CD14-positive monocyte (primary cell): Measurements from ENCODE around the gene CHAC2. TPM values are rescaled to one million over a fixed set of nuclear protein-coding genes. Genes with fewer than 3 reads are reported as not detected.
A peak's percentile ranks its signal among the peaks of the same experiment; 100 is the strongest.

Experiments used
- DNase-seq, 3 donors: peaks; one replicate each; pipeline ENCODE4 v3.0.0-alpha.2; 2011 to 2022
- H2AFZ ChIP-seq: 2 replicates; pipeline ENCODE4 v1.6.0; 2012; ENCODE audit warnings: mild to moderate bottlenecking, low read depth, low read length, inconsistent platforms; ENCODE audit not compliant: insufficient read depth, poor library complexity, severe bottlenecking
- H3K27ac ChIP-seq, 2 donors: 1 replicate in 1 of 2; 2 replicates in 1 of 2; pipeline ENCODE4 v1.5.1; 2012 to 2013; ENCODE audit warnings: low read length in 2 of 2, control low read depth in 1 of 2, inconsistent platforms in 1 of 2, low read depth in 1 of 2, mild to moderate bottlenecking in 1 of 2
- H3K27me3 ChIP-seq, 2 donors: one replicate each; pipeline versions ENCODE4 v1.6.0 to v1.6.1; 2011 to 2013; ENCODE audit warnings: low read length in 2 of 2; ENCODE audit not compliant: control insufficient read depth in 2 of 2, insufficient read depth in 2 of 2
- H3K36me3 ChIP-seq, 2 donors: replicated peaks in 1 of 2; 1 replicate in 1 of 2; 2 replicates in 1 of 2; pipeline versions ENCODE4 v1.5.1 to v1.6.1; 2012 to 2013; ENCODE audit warnings: low read length in 2 of 2, control low read depth in 1 of 2, inconsistent platforms in 1 of 2, mild to moderate bottlenecking in 1 of 2; ENCODE audit not compliant: insufficient read depth in 2 of 2, control insufficient read depth in 1 of 2
- H3K4me1 ChIP-seq, 2 donors: 1 replicate in 1 of 2; 2 replicates in 1 of 2; pipeline versions ENCODE4 v1.5.1 to v1.6.1; 2012 to 2013; ENCODE audit warnings: low read length in 2 of 2, control low read depth in 1 of 2, inconsistent platforms in 1 of 2, mild to moderate bottlenecking in 1 of 2, moderate library complexity in 1 of 2; ENCODE audit not compliant: insufficient read depth in 2 of 2, control insufficient read depth in 1 of 2
- H3K4me2 ChIP-seq: replicated peaks from 2 replicates; pipeline ENCODE3; 2012; ENCODE audit warnings: low read length, moderate library complexity, mild to moderate bottlenecking; ENCODE audit not compliant: poor library complexity, severe bottlenecking; ENCODE audit errors: extremely low read depth
- H3K4me3 ChIP-seq, 3 experiments: fragments of 200-600 bp in 1 of 3; sonication (generic) in 1 of 3; replicated peaks in 1 of 3; 1 replicate in 2 of 3; 2 replicates in 1 of 3; pipeline ENCODE4 v1.5.1; 2011 to 2013; ENCODE audit warnings: low read length in 3 of 3, mild to moderate bottlenecking in 3 of 3, control low read depth in 2 of 3, low read depth in 2 of 3, inconsistent platforms in 1 of 3, moderate library complexity in 1 of 3
- H3K79me2 ChIP-seq: 2 replicates; pipeline ENCODE4 v1.6.0; 2012; ENCODE audit warnings: mild to moderate bottlenecking, control low read depth, inconsistent platforms, low read length, moderate library complexity; ENCODE audit not compliant: insufficient read depth
- H3K9ac ChIP-seq: 2 replicates; pipeline ENCODE4 v1.6.0; 2017; ENCODE audit warnings: low read length, mild to moderate bottlenecking; ENCODE audit not compliant: insufficient read depth, poor library complexity, severe bottlenecking
- H3K9me3 ChIP-seq, 2 donors: replicated peaks in 1 of 2; 1 replicate in 1 of 2; 2 replicates in 1 of 2; pipeline versions ENCODE4 v1.5.1 to v1.6.1; 2012 to 2013; ENCODE audit warnings: low read length in 2 of 2, control low read depth in 1 of 2; ENCODE audit not compliant: control insufficient read depth in 1 of 2, insufficient read depth in 1 of 2
- H4K20me1 ChIP-seq: 2 replicates; pipeline ENCODE4 v1.6.0; 2012; ENCODE audit warnings: mild to moderate bottlenecking, low read length, control low read depth, moderate library complexity; ENCODE audit not compliant: insufficient read depth
- H3K27ac Mint-ChIP-seq, 7 donors: one replicate each; pipeline ENCODE4 v1.8.0; 2020; ENCODE audit warnings: mild to moderate bottlenecking in 7 of 7, mixed read lengths in 7 of 7, moderate library complexity in 6 of 7, inconsistent platforms in 2 of 7
- H3K27me3 Mint-ChIP-seq, 3 donors: one replicate each; pipeline ENCODE4 v1.8.0; 2021 to 2022; ENCODE audit warnings: low read depth in 3 of 3, mild to moderate bottlenecking in 3 of 3, mixed read lengths in 3 of 3, moderate library complexity in 3 of 3, inconsistent platforms in 1 of 3
- H3K36me3 Mint-ChIP-seq, 2 donors: one replicate each; pipeline ENCODE4 v1.8.0; 2020; ENCODE audit warnings: mixed read lengths in 2 of 2, inconsistent platforms in 1 of 2, mild to moderate bottlenecking in 1 of 2
- H3K4me1 Mint-ChIP-seq: one replicate; pipeline ENCODE4 v1.8.0; 2020; ENCODE audit warnings: mild to moderate bottlenecking, mixed read lengths
- H3K4me3 Mint-ChIP-seq, 2 donors: one replicate each; pipeline ENCODE4 v1.8.0; 2020; ENCODE audit warnings: mild to moderate bottlenecking in 2 of 2, mixed read lengths in 2 of 2, moderate library complexity in 1 of 2
- H3K9me3 Mint-ChIP-seq, 7 donors: one replicate each; pipeline ENCODE4 v1.8.0; 2020 to 2022; ENCODE audit warnings: mixed read lengths in 7 of 7, mild to moderate bottlenecking in 6 of 7, moderate library complexity in 6 of 7, inconsistent platforms in 2 of 7
- CTCF ChIP-seq: fragments of 200-600 bp; IDR thresholded peaks from one replicate; pipeline ENCODE4 v1.8.0; 2022; ENCODE audit warnings: antibody characterized with exemption, mild to moderate bottlenecking
- WGBS: methylation state at CpG from one replicate; pipeline ENCODE4 v1.1.5; 2013; ENCODE audit warnings: missing lambda C conversion rate; ENCODE audit not compliant: insufficient coverage; 5-methylcytosine and 5-hydroxymethylcytosine counted together
- intact Hi-C, 2 donors: fragments of 100-400 bp; cut with micrococcal nuclease; formaldehyde crosslinking; loops; one replicate each; pipeline versions ENCODE4 v1.15.0 to v1.15.1; 2023
- polyA plus RNA-seq, 3 donors: library from polyadenylated mRNA; depleted of rRNA in 1 of 3; unstranded in 2 of 3; stranded (reverse) in 1 of 3; fragments of 300-500 nt in 2 of 3; fragments of >200 nt in 1 of 3; fragmentation: Illumina TruSeq in 2 of 3; gene quantifications; 1 replicate in 2 of 3; 2 replicates in 1 of 3; pipeline ENCODE4 v1.2.3, GENCODE V29; 2012 to 2021

The CHAC2 gene
- polyA plus RNA-seq, 3 donors: 0.07 to 0.40 (median 0.20) TPM

GRCh38 chr2:53724536-53724935, 43.1 kb upstream of the CHAC2 start:
- intact Hi-C loops: no loop called here
- WGBS: 100% methylated on average over 1 of the region's 2 CpGs
- no peaks in the 10 kb centered on the region for H3K79me2 ChIP-seq
- peak overlapping the region in 1 of 7 donors; percentile 25 for H3K27ac Mint-ChIP-seq
- no peaks in the 10 kb centered on the region for H3K27me3 ChIP-seq
- DNase-seq: no peak
- no peaks in the 10 kb centered on the region for H3K4me1 ChIP-seq
- H3K9ac ChIP-seq: no peak overlapping the region
- no peak overlapping the region for H3K4me3 ChIP-seq
- peaks cover 9 to 36% of the 10 kb centered on the region in 2 donors for H3K36me3 ChIP-seq
- no peak overlapping the region for H3K27ac ChIP-seq
- no peaks in the 10 kb centered on the region for H3K27me3 Mint-ChIP-seq
- peaks cover 0 to 3% (median 0%) of the 10 kb centered on the region in 7 donors for H3K9me3 Mint-ChIP-seq
- H3K4me3 Mint-ChIP-seq: no peak overlapping the region
- H3K4me1 Mint-ChIP-seq: peaks cover 5% of the 10 kb centered on the region
- no peak overlapping the region for H2AFZ ChIP-seq
- H3K9me3 ChIP-seq: no peaks in the 10 kb centered on the region
- TF ChIP-seq CTCF: no peak
- H3K36me3 Mint-ChIP-seq: peaks cover 34 to 46% of the 10 kb centered on the region in 2 donors
- H3K4me2 ChIP-seq: no peak overlapping the region
- H4K20me1 ChIP-seq: no peaks in the 10 kb centered on the region

- TF ChIP-seq CTCF: no peak
- H3K4me3 ChIP-seq: no peak overlapping the region
- no CpG with 5 or more reads among the region's 4 CpGs for WGBS
- no peak overlapping the region for H3K4me2 ChIP-seq
- Mint-ChIP-seq H3K36me3 (peaks cover 34 to 46% of the 10 kb centered on the region in 2 donors), H3K4me1 (peaks cover 5% of the 10 kb centered on the region), H3K27ac (no peak overlapping the region), H3K9me3 (peaks cover 0 to 2% (median 0%) of the 10 kb centered on the region in 7 donors), H3K27me3 (no peaks in the 10 kb centered on the region), H3K4me3 (no peak overlapping the region)
- H3K27me3 ChIP-seq: no peaks in the 10 kb centered on the region
- H3K4me1 ChIP-seq: no peaks in the 10 kb centered on the region
- H3K27ac ChIP-seq: no peak overlapping the region
- peaks cover 11 to 39% of the 10 kb centered on the region in 2 donors for H3K36me3 ChIP-seq
- no peak overlapping the region for H2AFZ ChIP-seq
- intact Hi-C loops: no loop called here
- no peaks in the 10 kb centered on the region for H4K20me1 ChIP-seq
- H3K9me3 ChIP-seq: no peaks in the 10 kb centered on the region
- H3K79me2 ChIP-seq: no peaks in the 10 kb centered on the region
- no peak for DNase-seq
- H3K9ac ChIP-seq: no peak overlapping the region
Measured at GRCh38 chr2:53725662-53726061, 41.9 kb upstream of the CHAC2 start.
